Measurements from ENCODE around the gene GABPB1. TPM values are rescaled to one million over a fixed set of nuclear protein-coding genes. Genes with fewer than 3 reads are reported as not detected.

The GABPB1 gene
- total RNA-seq, 1 donor from 2014 or later, result 77.7 TPM

- Histone ChIP-seq H3K79me2 (ENCODE audit: low read depth) (no peaks in the 10 kb centered on the region), H3F3A (ENCODE audit: low read depth) (no peaks in the 10 kb centered on the region), H3K27ac (no peak overlapping the region), H3K9me3 (ENCODE audit: low read depth) (no peaks in the 10 kb centered on the region), H3K36me3 (no peaks in the 10 kb centered on the region), H3K4me3 (no peak overlapping the region), H3K4me2 (no peak overlapping the region), H3K4me1 (no peaks in the 10 kb centered on the region), H3K9ac (no peak overlapping the region), H4K20me1 (ENCODE audit: low read depth) (no peaks in the 10 kb centered on the region), H3K27me3 (no peaks in the 10 kb centered on the region), H2AFZ (replicated peaks) (no peak overlapping the region)
- no peaks in the 10 kb centered on the region for H3K9me3 Mint-ChIP-seq
- TF ChIP-seq EZH2phosphoT487 (IDR thresholded peaks at IDR 0.05) (no peak), CTCF (IDR thresholded peaks at IDR 0.05) (no peak), EZH2 (IDR thresholded peaks at IDR 0.05) (no peak)
- H3K27me3 Mint-ChIP-seq (ENCODE audit: insufficient read depth, low read depth), result peaks cover 4% of the 10 kb centered on the region
- H3K4me3 Mint-ChIP-seq, result no peak overlapping the region
- no peak for DNase-seq (ENCODE audit: low spot score)
- peaks cover 3% of the 10 kb centered on the region for H3K4me1 Mint-ChIP-seq
- no peak overlapping the region for H3K27ac Mint-ChIP-seq
- H3K36me3 Mint-ChIP-seq, result no peaks in the 10 kb centered on the region
Observed at GRCh38 chr15:50238255-50238654, 116.7 kb downstream of the GABPB1 start.

DNA sequence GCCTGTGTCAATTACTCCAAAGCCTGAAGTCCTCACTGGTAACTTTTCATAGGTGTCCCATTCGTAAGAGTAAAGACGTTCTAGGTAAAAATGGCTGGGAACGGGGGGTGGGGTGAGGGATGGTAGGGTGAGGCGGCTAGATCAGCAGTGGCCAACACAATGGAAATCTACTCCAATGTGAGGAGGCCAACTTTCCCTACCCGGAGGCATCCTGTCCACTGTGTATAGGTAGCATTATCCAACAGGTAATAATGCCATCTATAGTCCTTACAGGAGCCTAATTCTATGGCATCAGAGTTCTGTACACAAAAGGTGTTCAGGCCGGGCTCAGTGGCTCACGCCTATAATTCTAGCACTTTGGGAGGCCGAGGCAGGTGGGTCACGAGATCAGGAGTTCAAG, 118.6 kb downstream of the GABPB1 start:
- no peak overlapping the region for H3K27ac Mint-ChIP-seq
- Histone ChIP-seq H3K27me3 (no peaks in the 10 kb centered on the region), H3K4me3 (no peak overlapping the region), H2AFZ (replicated peaks) (no peak overlapping the region), H3K4me1 (no peaks in the 10 kb centered on the region), H3K27ac (no peak overlapping the region), H3K79me2 (ENCODE audit: low read depth) (no peaks in the 10 kb centered on the region), H3K9me3 (ENCODE audit: low read depth) (no peaks in the 10 kb centered on the region), H4K20me1 (ENCODE audit: low read depth) (no peaks in the 10 kb centered on the region), H3K9ac (no peak overlapping the region), H3K4me2 (no peak overlapping the region), H3F3A (ENCODE audit: low read depth) (no peaks in the 10 kb centered on the region), H3K36me3 (no peaks in the 10 kb centered on the region)
- DNase-seq (ENCODE audit: low spot score), result no peak
- H3K9me3 Mint-ChIP-seq, result no peaks in the 10 kb centered on the region
- peaks cover 3% of the 10 kb centered on the region for H3K4me1 Mint-ChIP-seq
- no peak overlapping the region for H3K4me3 Mint-ChIP-seq
- peaks cover 4% of the 10 kb centered on the region for H3K27me3 Mint-ChIP-seq (ENCODE audit: insufficient read depth, low read depth)
- no peak for TF ChIP-seq CTCF (IDR thresholded peaks at IDR 0.05)
- no peaks in the 10 kb centered on the region for H3K36me3 Mint-ChIP-seq

DNA sequence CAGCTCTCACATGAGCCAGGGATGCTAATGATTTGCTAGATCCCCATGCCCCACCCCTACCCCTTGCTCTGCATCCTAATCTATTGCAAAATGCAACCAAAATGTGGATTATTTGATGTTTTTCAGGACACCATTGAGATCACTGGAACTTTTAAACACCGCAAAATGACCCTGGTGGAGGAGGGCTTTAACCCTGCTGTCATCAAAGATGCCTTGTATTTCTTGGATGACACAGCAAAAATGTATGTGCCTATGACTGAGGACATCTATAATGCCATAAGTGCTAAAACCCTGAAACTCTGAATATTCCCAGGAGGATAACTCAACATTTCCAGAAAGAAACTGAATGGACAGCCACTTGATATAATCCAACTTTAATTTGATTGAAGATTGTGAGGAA, 119.2 kb downstream of the GABPB1 start:
- Histone ChIP-seq H3K4me3 (no peak overlapping the region), H3K27ac (no peak overlapping the region), H4K20me1 (ENCODE audit: low read depth) (no peaks in the 10 kb centered on the region), H3K4me2 (no peak overlapping the region), H3K36me3 (no peaks in the 10 kb centered on the region), H3K79me2 (ENCODE audit: low read depth) (no peaks in the 10 kb centered on the region), H3K4me1 (no peaks in the 10 kb centered on the region), H2AFZ (replicated peaks) (no peak overlapping the region), H3K27me3 (no peaks in the 10 kb centered on the region), H3K9ac (no peak overlapping the region), H3K9me3 (ENCODE audit: low read depth) (no peaks in the 10 kb centered on the region), H3F3A (ENCODE audit: low read depth) (no peaks in the 10 kb centered on the region)
- peaks cover 4% of the 10 kb centered on the region for H3K27me3 Mint-ChIP-seq (ENCODE audit: insufficient read depth, low read depth)
- no peaks in the 10 kb centered on the region for H3K9me3 Mint-ChIP-seq
- no peak overlapping the region for H3K4me3 Mint-ChIP-seq
- TF ChIP-seq EZH2phosphoT487 (IDR thresholded peaks at IDR 0.05), result no peak
- no peak for TF ChIP-seq EZH2 (IDR thresholded peaks at IDR 0.05)
- no peak for TF ChIP-seq CTCF (IDR thresholded peaks at IDR 0.05)
- DNase-seq (ENCODE audit: low spot score), result no peak
- peaks cover 3% of the 10 kb centered on the region for H3K4me1 Mint-ChIP-seq
- no peaks in the 10 kb centered on the region for H3K36me3 Mint-ChIP-seq
- no peak overlapping the region for H3K27ac Mint-ChIP-seq

GRCh38 chr15:50234764-50235163, 120.2 kb downstream of the GABPB1 start:
- Histone ChIP-seq H3K27me3 (no peaks in the 10 kb centered on the region), H3K9me3 (ENCODE audit: low read depth) (no peaks in the 10 kb centered on the region), H3K4me3 (no peak overlapping the region), H3K27ac (no peak overlapping the region), H3K4me2 (no peak overlapping the region), H3K36me3 (no peaks in the 10 kb centered on the region), H3F3A (ENCODE audit: low read depth) (no peaks in the 10 kb centered on the region), H2AFZ (replicated peaks) (no peak overlapping the region), H3K4me1 (no peaks in the 10 kb centered on the region), H3K79me2 (ENCODE audit: low read depth) (no peaks in the 10 kb centered on the region), H4K20me1 (ENCODE audit: low read depth) (no peaks in the 10 kb centered on the region), H3K9ac (no peak overlapping the region)
- DNase-seq (ENCODE audit: low spot score), result no peak
- H3K27me3 Mint-ChIP-seq (ENCODE audit: insufficient read depth, low read depth), result peaks cover 4% of the 10 kb centered on the region
- no peak overlapping the region for H3K4me3 Mint-ChIP-seq
- H3K36me3 Mint-ChIP-seq, result no peaks in the 10 kb centered on the region
- TF ChIP-seq EZH2 (IDR thresholded peaks at IDR 0.05) (no peak), CTCF (IDR thresholded peaks at IDR 0.05) (no peak), EZH2phosphoT487 (IDR thresholded peaks at IDR 0.05) (no peak)
- H3K27ac Mint-ChIP-seq, result no peak overlapping the region
- H3K9me3 Mint-ChIP-seq, result no peaks in the 10 kb centered on the region
- peaks cover 3% of the 10 kb centered on the region for H3K4me1 Mint-ChIP-seq
